ENCODE measurements around the gene TIMM44.
"Not testable (repeated sequence)": the region's sequence is repeated elsewhere in the genome, so short reads cannot be mapped to it uniquely, and the experiment has no call there.

TIMM44 gene

GRCh38 chr19:7944177-7944761, 803 bp upstream of the TIMM44 start:
- DNase-seq (ENCODE audit: low read depth) = peak; percentile 94

GRCh38 chr19:7942981-7943443, 454 bp downstream of the TIMM44 start:
- DNase-seq (ENCODE audit: low read depth) = no peak

GRCh38 chr19:7941895-7942596, 1.4 kb downstream of the TIMM44 start:
- DNase-seq (ENCODE audit: low read depth) = no peak

- DNase-seq (ENCODE audit: low read depth) = no peak
These were observed 2.6 kb downstream of the TIMM44 start for GRCh38 chr19:7940841-7941240.

GRCh38 chr19:7934766-7935165, 8.7 kb downstream of the TIMM44 start:
- no peak for DNase-seq (ENCODE audit: low read depth)

GRCh38 chr19:7933828-7934725, 9.4 kb downstream of the TIMM44 start:
- DNase-seq (ENCODE audit: low read depth) = no peak

GRCh38 chr19:7933411-7933810, 10.1 kb downstream of the TIMM44 start:
- no peak for DNase-seq (ENCODE audit: low read depth)

GRCh38 chr19:7932930-7933300, 10.6 kb downstream of the TIMM44 start:
- DNase-seq (ENCODE audit: low read depth) = no peak

GRCh38 chr19:7932276-7932929, 11.1 kb downstream of the TIMM44 start:
- DNase-seq (ENCODE audit: low read depth) = no peak

GRCh38 chr19:7931221-7932061, 12.0 kb downstream of the TIMM44 start:
- DNase-seq (ENCODE audit: low read depth) = no peak

GRCh38 chr19:7930765-7931164, 12.7 kb downstream of the TIMM44 start:
- DNase-seq (ENCODE audit: low read depth) = no peak

GRCh38 chr19:7930030-7930429, 13.4 kb downstream of the TIMM44 start:
- DNase-seq (ENCODE audit: low read depth) = not testable (repeated sequence)

- peak; percentile 55 for DNase-seq (ENCODE audit: low read depth)
These were observed 14.4 kb downstream of the TIMM44 start for GRCh38 chr19:7928741-7929701.

- DNase-seq (ENCODE audit: low read depth) = no peak
These were observed 15.1 kb downstream of the TIMM44 start for GRCh38 chr19:7928334-7928706.

- no peak for DNase-seq (ENCODE audit: low read depth)
These were observed 15.7 kb downstream of the TIMM44 start for GRCh38 chr19:7927605-7928333.

GRCh38 chr19:7926727-7927604, 16.5 kb downstream of the TIMM44 start:
- DNase-seq (ENCODE audit: low read depth) = no peak

GRCh38 chr19:7926021-7926726, 17.3 kb downstream of the TIMM44 start, which contains the start of gene CTXN1:
Gene CTXN1 (minus strand): TSS chr19:7926135. CDS start chr19:7925538, 597 bp downstream.
- no peak for DNase-seq (ENCODE audit: low read depth)

All from fibroblast of the conjunctiva (primary cell).